MG63 (cell line): ENCODE results near the gene HDAC8. TPM values are rescaled to one million over a fixed set of nuclear protein-coding genes. Genes with fewer than 3 reads are reported as not detected.
"Not testable (repeated sequence)": the region's sequence is repeated elsewhere in the genome, so short reads cannot be mapped to it uniquely, and the experiment has no call there.

Experiments used
- DNase-seq: peaks from one replicate; pipeline ENCODE4 v3.0.0-alpha.2; 2020
- H3K27me3 ChIP-seq: fragments of 250-450 bp; sonication (Bioruptor Pico); 2 replicates; pipeline ENCODE4 v1.5.1; 2020; ENCODE audit warnings: mild to moderate bottlenecking, moderate library complexity
- H3K36me3 ChIP-seq: fragments of 250-450 bp; sonication (Bioruptor Pico); 2 replicates; pipeline ENCODE4 v1.5.1; 2020; ENCODE audit warnings: mild to moderate bottlenecking, moderate library complexity
- H3K4me3 ChIP-seq: fragments of 250-450 bp; sonication (Bioruptor Pico); 2 replicates; pipeline ENCODE4 v1.5.1; 2020; ENCODE audit warnings: mild to moderate bottlenecking, moderate library complexity
- H3K9me3 ChIP-seq: fragments of 250-450 bp; sonication (Bioruptor Pico); 2 replicates; pipeline ENCODE4 v1.5.1; 2020; ENCODE audit warnings: mild to moderate bottlenecking, moderate library complexity
- total RNA-seq: library from RNA; depleted of rRNA; stranded (reverse); fragments of >200 nt; shearing (Covaris generic); gene quantifications from 2 replicates; pipeline ENCODE4 v1.2.3, GENCODE V29; 2014; ENCODE audit warnings: low replicate concordance

Gene HDAC8
- total RNA-seq, 1 experiment from 2014 or later: 24.6 TPM

GRCh38 chrX:72477376-72477775 lies 95.3 kb downstream of the HDAC8 start:
- Histone ChIP-seq H3K36me3 (no peaks in the 10 kb centered on the region), H3K27me3 (no peaks in the 10 kb centered on the region), H3K4me3 (no peak overlapping the region), H3K9me3 (no peaks in the 10 kb centered on the region)
- no peak for DNase-seq

- Histone ChIP-seq H3K36me3 (no peaks in the 10 kb centered on the region), H3K4me3 (no peak overlapping the region), H3K27me3 (no peaks in the 10 kb centered on the region), H3K9me3 (no peaks in the 10 kb centered on the region)
- DNase-seq: no peak
Observed at GRCh38 chrX:72475952-72476668, 96.5 kb downstream of the HDAC8 start.

- H3K27me3 ChIP-seq: no peaks in the 10 kb centered on the region
- no peak overlapping the region for H3K4me3 ChIP-seq
- no peak for DNase-seq
- H3K9me3 ChIP-seq: no peaks in the 10 kb centered on the region
- no peaks in the 10 kb centered on the region for H3K36me3 ChIP-seq
Observed at GRCh38 chrX:72475338-72475737, 97.3 kb downstream of the HDAC8 start.

GRCh38 chrX:72470532-72471223 lies 102.0 kb downstream of the HDAC8 start:
- Histone ChIP-seq H3K27me3 (no peaks in the 10 kb centered on the region), H3K36me3 (no peaks in the 10 kb centered on the region), H3K4me3 (no peak overlapping the region), H3K9me3 (no peaks in the 10 kb centered on the region)
- DNase-seq: no peak

GRCh38 chrX:72470117-72470516 lies 102.5 kb downstream of the HDAC8 start:
- no peak for DNase-seq
- Histone ChIP-seq H3K27me3 (no peaks in the 10 kb centered on the region), H3K36me3 (no peaks in the 10 kb centered on the region), H3K9me3 (no peaks in the 10 kb centered on the region), H3K4me3 (no peak overlapping the region)

GRCh38 chrX:72468607-72469006 lies 104.0 kb downstream of the HDAC8 start:
- no peak overlapping the region for H3K4me3 ChIP-seq
- no peak for DNase-seq
- no peaks in the 10 kb centered on the region for H3K36me3 ChIP-seq
- H3K27me3 ChIP-seq: no peaks in the 10 kb centered on the region
- no peaks in the 10 kb centered on the region for H3K9me3 ChIP-seq

GRCh38 chrX:72467135-72467534 lies 105.5 kb downstream of the HDAC8 start:
- no peaks in the 10 kb centered on the region for H3K27me3 ChIP-seq

GRCh38 chrX:72466493-72466892 lies 106.2 kb downstream of the HDAC8 start:
- H3K27me3 ChIP-seq: no peaks in the 10 kb centered on the region
- no peaks in the 10 kb centered on the region for H3K9me3 ChIP-seq
- no peak for DNase-seq
- H3K36me3 ChIP-seq: no peaks in the 10 kb centered on the region
- H3K4me3 ChIP-seq: no peak overlapping the region

More at GRCh38 chrX:72467135-72467534, 105.5 kb downstream of the HDAC8 start:
- Histone ChIP-seq H3K36me3 (no peaks in the 10 kb centered on the region), H3K9me3 (no peaks in the 10 kb centered on the region), H3K4me3 (no peak overlapping the region)
- DNase-seq: no peak

- no peaks in the 10 kb centered on the region for H3K36me3 ChIP-seq
- DNase-seq: no peak
- H3K27me3 ChIP-seq: no peaks in the 10 kb centered on the region
- H3K4me3 ChIP-seq: no peak overlapping the region
- no peaks in the 10 kb centered on the region for H3K9me3 ChIP-seq
Observed at GRCh38 chrX:72465889-72466288, 106.8 kb downstream of the HDAC8 start.

- Histone ChIP-seq H3K9me3 (no peaks in the 10 kb centered on the region), H3K36me3 (no peaks in the 10 kb centered on the region), H3K27me3 (no peaks in the 10 kb centered on the region), H3K4me3 (no peak overlapping the region)
- DNase-seq: no peak
Observed at GRCh38 chrX:72461766-72462165, 110.9 kb downstream of the HDAC8 start.

- DNase-seq: no peak
- Histone ChIP-seq H3K9me3 (no peaks in the 10 kb centered on the region), H3K36me3 (no peaks in the 10 kb centered on the region), H3K27me3 (no peaks in the 10 kb centered on the region), H3K4me3 (no peak overlapping the region)
Observed at GRCh38 chrX:72461288-72461687, 111.4 kb downstream of the HDAC8 start.

GRCh38 chrX:72460715-72461114 lies 111.9 kb downstream of the HDAC8 start:
- Histone ChIP-seq H3K27me3 (no peaks in the 10 kb centered on the region), H3K9me3 (no peaks in the 10 kb centered on the region), H3K36me3 (no peaks in the 10 kb centered on the region), H3K4me3 (no peak overlapping the region)
- no peak for DNase-seq

- DNase-seq, H3K36me3 ChIP-seq, H3K9me3 ChIP-seq, H3K4me3 ChIP-seq, H3K27me3 ChIP-seq: not testable (repeated sequence)
Observed at GRCh38 chrX:72449034-72449433, 123.6 kb downstream of the HDAC8 start.

GRCh38 chrX:72440764-72441163 lies 131.9 kb downstream of the HDAC8 start:
- not testable (repeated sequence) for H3K36me3 ChIP-seq, DNase-seq, H3K27me3 ChIP-seq, H3K9me3 ChIP-seq, H3K4me3 ChIP-seq

- Histone ChIP-seq H3K27me3 (no peaks in the 10 kb centered on the region), H3K36me3 (no peaks in the 10 kb centered on the region), H3K4me3 (no peak overlapping the region), H3K9me3 (no peaks in the 10 kb centered on the region)
- DNase-seq: no peak
Observed at GRCh38 chrX:72436010-72436409, 136.6 kb downstream of the HDAC8 start.

- DNase-seq: no peak
- H3K4me3 ChIP-seq: no peak overlapping the region
- no peaks in the 10 kb centered on the region for H3K36me3 ChIP-seq
Observed at GRCh38 chrX:72430405-72430968, 142.2 kb downstream of the HDAC8 start.

GRCh38 chrX:72421797-72422196 lies 150.8 kb downstream of the HDAC8 start:
- H3K4me3 ChIP-seq: no peak overlapping the region
- H3K27me3 ChIP-seq: no peaks in the 10 kb centered on the region
- no peak for DNase-seq

More at GRCh38 chrX:72430405-72430968, 142.2 kb downstream of the HDAC8 start:
- Histone ChIP-seq H3K27me3 (no peaks in the 10 kb centered on the region), H3K9me3 (no peaks in the 10 kb centered on the region)

GRCh38 chrX:72409993-72410392 lies 162.7 kb downstream of the HDAC8 start:
- H3K27me3 ChIP-seq: no peaks in the 10 kb centered on the region
- no peaks in the 10 kb centered on the region for H3K36me3 ChIP-seq
- DNase-seq: no peak
- no peaks in the 10 kb centered on the region for H3K9me3 ChIP-seq
- H3K4me3 ChIP-seq: no peak overlapping the region

More at GRCh38 chrX:72421797-72422196, 150.8 kb downstream of the HDAC8 start:
- Histone ChIP-seq H3K9me3 (no peaks in the 10 kb centered on the region), H3K36me3 (no peaks in the 10 kb centered on the region)
